ENCODE measurements around the gene MYO1D. TPM values are rescaled to one million over a fixed set of nuclear protein-coding genes. Genes with fewer than 3 reads are reported as not detected.
A peak's percentile ranks its signal among the peaks of the same experiment; 100 is the strongest.

Gene MYO1D
- total and polyA plus RNA-seq, 11 donors = 3.3 to 15.5 (median 8.9) TPM

GRCh38 chr17:32523827-32524552 is 352.9 kb downstream of the MYO1D start:
- intact Hi-C loops (cut with DNase I) = loop anchor here in 3 of 10 donors (5.0 to 10.0 kb wide), 3 partner anchors 37 to 59 kb away; partner anchors contain the start of gene CDK5R1 (in 1 of the 3)
- TF ChIP-seq CTCF (IDR thresholded peaks at IDR 0.05) (no peak), POLR2A (IDR thresholded peaks at IDR 0.05) (no peak)
- ATAC-seq (no peak), DNase-seq (no peak)
- peaks cover under 1 to 29% (median 19%) of the 10 kb centered on the region in 12 donors for H3K4me1 ChIP-seq
- no peak overlapping the region for H3K4me3 ChIP-seq
- no peaks in the 10 kb centered on the region for H3K36me3 ChIP-seq
- no peak overlapping the region for H3K27ac ChIP-seq
- WGBS, 4 donors = 90% methylated on average over 12 of the region's 12 CpGs
- H3K9me3 ChIP-seq = no peaks in the 10 kb centered on the region
- no peaks in the 10 kb centered on the region for H3K27me3 ChIP-seq

GRCh38 chr17:32523017-32523680 is 353.8 kb downstream of the MYO1D start:
- no peak for TF ChIP-seq POLR2A (IDR thresholded peaks at IDR 0.05)
- DNase-seq (no peak), ATAC-seq (no peak)
- Histone ChIP-seq H3K27me3 (peaks cover 0 to 4% (median 0%) of the 10 kb centered on the region in 9 donors), H3K9me3 (no peaks in the 10 kb centered on the region), H3K36me3 (no peaks in the 10 kb centered on the region), H3K27ac (no peak overlapping the region), H3K4me1 (peaks cover 3 to 35% (median 22%) of the 10 kb centered on the region in 12 donors), H3K4me3 (no peak overlapping the region)
- intact Hi-C loops (cut with DNase I) = loop anchor here in 3 of 10 donors (5.0 to 10.0 kb wide), 3 partner anchors 36 to 58 kb away; partner anchors contain the start of gene CDK5R1 (in 1 of the 3)
- WGBS, 4 donors = 90 to 94% (median 92%) methylated on average over 11 of the region's 11 CpGs

- intact Hi-C loops (cut with DNase I) = loop anchor here in 3 of 10 donors (5.0 to 10.0 kb wide), 3 partner anchors 34 to 56 kb away; partner anchors contain the start of gene CDK5R1 (in 1 of the 3)
- Histone ChIP-seq H3K27me3 (peaks cover 0 to 4% (median 0%) of the 10 kb centered on the region in 9 donors), H3K4me1 (peaks cover 3 to 41% (median 27%) of the 10 kb centered on the region in 12 donors), H3K27ac (peak overlapping the region in 1 of 12 donors; percentile 46), H3K4me3 (peak overlapping the region in 2 of 12 donors; percentile 50 to 59), H3K36me3 (no peaks in the 10 kb centered on the region), H3K9me3 (no peaks in the 10 kb centered on the region)
- DNase-seq (no peak), ATAC-seq (no peak)
- no peak for TF ChIP-seq POLR2A (IDR thresholded peaks at IDR 0.05)
- no peak for TF ChIP-seq CTCF (IDR thresholded peaks at IDR 0.05)
- 95 to 97% (median 97%) methylated on average over 9 of the region's 9 CpGs for WGBS, 4 donors
Observed at GRCh38 chr17:32520737-32521404, 356.1 kb downstream of the MYO1D start.

GRCh38 chr17:32520104-32520701 is 356.7 kb downstream of the MYO1D start:
- WGBS, 4 donors = 47 to 53% (median 49%) methylated on average over 17 of the region's 17 CpGs
- Histone ChIP-seq H3K27me3 (peaks cover 0 to 4% (median 0%) of the 10 kb centered on the region in 9 donors), H3K36me3 (no peaks in the 10 kb centered on the region), H3K9me3 (no peaks in the 10 kb centered on the region), H3K27ac (peak overlapping the region in 5 of 12 donors; percentile 4 to 46 (median 44)), H3K4me1 (peaks cover 3 to 45% (median 24%) of the 10 kb centered on the region in 12 donors), H3K4me3 (peak overlapping the region in 10 of 12 donors; percentile 50 to 65 (median 57))
- DNase-seq (peak in 3 of 5 donors; percentile 26 to 39 (median 37)), ATAC-seq (peak; percentile 14 to 71 (median 30))
- no peak for TF ChIP-seq POLR2A (IDR thresholded peaks at IDR 0.05)
- TF ChIP-seq CTCF (IDR thresholded peaks at IDR 0.05) = no peak
- intact Hi-C loops (cut with DNase I) = loop anchor here in 3 of 10 donors (5.0 to 10.0 kb wide), 3 partner anchors 33 to 55 kb away; partner anchors contain the start of gene CDK5R1 (in 1 of the 3)
